Measurements from ENCODE around the gene VAMP2.

The VAMP2 gene, protein sequence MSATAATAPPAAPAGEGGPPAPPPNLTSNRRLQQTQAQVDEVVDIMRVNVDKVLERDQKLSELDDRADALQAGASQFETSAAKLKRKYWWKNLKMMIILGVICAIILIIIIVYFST

DNA sequence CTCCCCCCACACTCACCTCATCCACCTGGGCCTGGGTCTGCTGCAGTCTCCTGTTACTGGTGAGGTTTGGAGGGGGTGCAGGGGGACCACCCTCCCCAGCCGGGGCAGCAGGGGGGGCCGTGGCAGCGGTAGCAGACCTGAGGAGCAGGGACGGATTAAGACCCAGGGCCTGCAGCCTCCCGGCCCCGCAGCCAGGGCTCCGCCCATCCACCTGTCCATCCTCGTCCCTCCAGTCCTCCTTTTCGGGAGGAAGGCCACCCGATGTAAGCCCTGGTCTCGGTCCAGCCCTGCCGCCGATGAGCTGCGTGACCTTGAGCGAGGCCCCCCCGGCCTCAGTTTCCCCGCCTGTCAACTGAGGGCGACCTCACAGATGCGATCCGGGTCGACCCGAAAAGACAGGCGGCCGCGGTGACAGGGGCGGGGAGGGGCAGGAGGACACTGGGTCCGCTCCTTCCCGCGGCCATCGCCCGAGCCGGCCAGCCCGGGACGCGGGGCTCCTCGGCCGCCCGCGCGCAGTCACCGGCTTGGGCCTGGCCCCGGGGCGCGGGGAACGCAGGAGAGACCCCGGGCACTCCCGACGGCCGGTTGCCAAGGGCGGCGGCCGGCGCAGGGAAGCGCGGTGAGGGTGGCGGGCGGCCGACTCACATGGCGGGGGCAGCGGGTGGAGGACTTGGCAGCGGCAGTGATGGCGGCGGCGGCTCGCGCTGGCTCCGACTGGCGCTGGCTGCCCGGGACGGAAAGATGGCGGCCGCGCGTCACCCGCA, at the start of gene VAMP2:
TSS of gene VAMP2 (minus strand) at position 716 of the 764 bp plus-strand sequence. CDS start at position 647, 69 bp downstream.
- DNase-seq (ENCODE audit: low spot score) = peak; percentile 81

DNA sequence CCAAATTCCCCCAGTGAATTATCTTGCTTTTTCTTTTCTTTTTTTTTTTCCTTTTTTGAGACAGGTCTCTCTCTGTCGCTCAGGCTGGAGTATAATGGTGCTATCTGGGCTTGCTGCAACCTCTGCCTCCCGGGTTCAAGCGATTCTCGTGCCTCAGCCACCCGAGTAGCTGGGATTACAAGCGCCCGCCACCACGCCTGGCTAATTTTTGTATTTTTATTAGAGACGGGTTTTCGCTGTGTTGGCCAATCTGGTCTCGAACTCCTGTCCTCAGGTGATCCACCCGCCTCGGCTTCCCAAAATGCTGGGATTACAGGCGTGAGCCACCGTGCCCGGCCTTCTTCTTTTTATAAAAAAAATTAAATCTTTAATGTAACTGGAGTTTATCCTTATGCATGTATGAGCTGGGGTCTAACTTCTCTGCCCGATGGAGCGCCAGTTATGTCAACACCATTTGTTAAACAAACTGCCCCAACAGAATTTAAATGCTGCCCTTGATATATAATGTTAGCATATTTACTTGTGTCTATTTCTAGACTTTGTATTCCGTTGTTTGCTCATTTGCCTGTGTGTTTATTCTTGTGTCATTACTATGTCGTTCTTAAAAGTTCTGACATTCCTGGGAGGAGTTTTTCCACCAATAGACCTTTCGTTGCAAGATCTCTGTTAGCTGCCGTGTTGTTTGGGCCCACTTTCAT, 48.2 kb upstream of the VAMP2 start:
- no peak for DNase-seq (ENCODE audit: low spot score)

DNA sequence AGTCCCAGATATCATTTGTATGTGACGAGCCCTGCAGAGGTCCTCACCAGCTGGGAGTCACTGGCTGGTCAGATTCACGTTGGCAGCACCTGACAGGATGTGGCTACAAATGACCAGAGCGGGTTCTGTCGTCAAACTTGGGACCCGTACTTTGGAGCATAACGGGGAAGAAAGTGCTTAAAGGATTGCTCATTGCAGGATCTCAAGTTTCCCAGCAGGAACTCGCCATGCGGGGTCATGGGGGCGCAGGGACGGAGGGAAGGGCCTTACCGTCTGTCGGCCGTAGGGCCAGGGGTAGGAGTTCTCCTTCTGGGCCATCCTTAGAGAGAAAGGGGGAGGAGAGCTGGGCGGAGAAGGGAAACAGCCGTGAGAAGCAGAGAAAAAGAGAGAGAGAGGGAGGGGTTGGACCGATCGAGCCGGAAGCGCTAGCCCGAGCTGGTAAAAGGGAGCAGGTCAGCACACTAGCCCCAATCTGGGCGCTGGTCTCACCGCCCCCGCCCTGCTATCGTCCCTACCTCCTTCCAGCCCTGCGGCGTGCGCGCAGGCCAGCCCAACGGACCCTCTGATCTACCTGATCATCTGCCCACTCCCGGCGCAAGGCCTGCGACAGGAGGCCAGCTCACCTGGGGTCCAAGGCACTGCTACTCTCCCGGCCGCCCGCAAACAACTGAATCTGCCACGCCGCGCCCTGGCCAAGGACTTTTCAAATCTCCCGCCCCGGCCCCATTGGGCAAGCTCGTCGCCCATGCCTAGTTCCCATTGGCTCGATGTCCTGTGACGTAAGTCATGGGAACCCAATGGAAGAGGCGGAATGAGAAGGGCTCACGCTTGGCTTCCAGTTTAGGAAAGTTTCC, 47.4 kb upstream of the VAMP2 start, which contains the start of gene AURKB:
TSS of gene AURKB (minus strand) at position 669 of the 854 bp plus-strand sequence. CDS start at position 318, 351 bp downstream.
- peak; percentile 95 for DNase-seq (ENCODE audit: low spot score)

DNA sequence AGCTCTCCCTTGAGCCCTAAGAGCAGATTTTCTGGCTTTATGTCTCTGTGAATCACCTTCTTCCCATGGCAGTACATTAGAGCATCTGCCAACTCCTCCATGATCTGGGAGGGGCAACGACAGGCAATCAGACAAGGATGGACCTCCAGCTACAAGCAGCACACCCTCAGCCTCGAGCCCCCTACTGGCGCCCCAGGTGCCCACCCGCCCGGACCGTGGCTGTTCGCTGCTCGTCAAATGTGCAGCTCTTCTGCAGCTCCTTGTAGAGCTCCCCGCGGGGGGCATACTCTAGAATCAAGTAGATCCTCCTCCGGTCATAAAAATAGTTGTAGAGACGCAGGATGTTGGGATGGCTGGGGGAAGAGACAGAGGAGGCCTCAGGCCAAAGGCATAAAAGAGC, 43.8 kb upstream of the VAMP2 start:
- no peak for DNase-seq (ENCODE audit: low spot score)

DNA sequence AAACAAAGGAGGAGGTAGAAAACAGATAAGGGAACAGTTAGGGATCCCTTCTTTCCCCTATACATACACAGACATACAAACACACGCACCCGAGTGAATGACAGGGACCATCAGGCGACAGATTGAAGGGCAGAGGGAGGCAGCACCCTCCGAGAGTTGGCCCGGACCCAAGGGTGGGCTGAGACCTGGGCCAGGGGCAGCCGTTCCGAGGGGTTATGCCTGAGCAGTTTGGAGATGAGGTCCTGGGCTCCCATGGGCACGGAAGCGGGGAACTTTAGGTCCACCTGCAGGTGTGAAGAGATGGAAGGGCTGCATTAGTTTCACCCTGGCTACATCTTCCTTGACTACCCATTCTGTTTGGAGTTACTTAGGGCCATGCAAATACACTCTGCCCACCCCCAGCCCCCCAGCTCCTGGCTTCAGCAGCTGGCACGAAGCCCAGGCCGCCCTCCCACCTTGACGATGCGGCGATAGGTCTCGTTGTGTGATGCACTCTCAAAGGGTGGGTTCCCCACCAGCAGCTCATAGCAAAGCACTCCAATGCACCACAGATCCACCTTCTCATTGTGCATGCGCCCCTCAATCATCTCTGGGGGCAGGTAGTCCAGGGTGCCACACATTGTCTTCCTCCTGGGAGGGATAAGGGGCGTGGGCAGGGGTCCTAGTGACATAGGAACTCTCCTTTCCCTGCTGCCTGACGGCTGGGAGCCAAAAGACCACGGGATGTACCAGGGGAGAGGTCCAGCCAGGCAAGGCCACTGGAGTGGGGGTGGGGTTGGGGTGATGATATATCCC, 42.2 kb upstream of the VAMP2 start:
- DNase-seq (ENCODE audit: low spot score) = no peak

DNA sequence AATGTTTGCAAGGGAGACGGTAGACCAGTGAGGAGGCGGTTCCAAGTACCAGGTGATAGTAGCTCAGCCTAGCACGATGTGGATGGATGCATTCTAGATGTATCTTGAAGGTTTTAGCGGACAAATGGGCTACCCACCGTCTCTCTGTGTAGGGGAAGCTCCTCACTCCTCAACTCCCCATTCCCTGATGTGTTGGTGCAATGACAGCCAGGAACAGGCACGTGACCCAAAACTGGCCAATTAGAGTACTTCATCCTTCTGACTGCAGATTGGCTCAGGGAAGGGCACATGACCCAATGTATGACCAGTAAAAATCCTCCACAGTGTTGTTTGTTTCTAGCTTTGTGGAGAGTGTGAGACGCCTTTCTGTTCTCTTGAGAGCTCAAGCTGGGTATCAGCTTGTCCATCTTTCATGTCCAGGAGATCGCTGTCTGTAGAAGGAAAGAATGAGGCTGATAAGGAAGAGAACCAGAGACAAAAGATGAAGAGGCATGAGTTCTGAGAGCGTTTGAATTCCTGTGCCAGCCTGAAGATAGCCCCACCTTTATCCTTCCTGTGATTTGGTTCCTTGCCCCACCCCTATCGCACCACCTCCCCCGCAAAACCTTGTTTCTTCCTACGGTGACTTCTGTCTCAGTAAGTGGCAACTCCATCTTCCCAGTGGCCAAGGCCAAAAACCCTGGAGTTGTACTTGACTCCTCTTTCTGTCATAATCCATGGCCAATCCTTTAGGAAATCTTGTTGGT, 29.5 kb upstream of the VAMP2 start:
- peak; percentile 83 for DNase-seq (ENCODE audit: low spot score)

DNA sequence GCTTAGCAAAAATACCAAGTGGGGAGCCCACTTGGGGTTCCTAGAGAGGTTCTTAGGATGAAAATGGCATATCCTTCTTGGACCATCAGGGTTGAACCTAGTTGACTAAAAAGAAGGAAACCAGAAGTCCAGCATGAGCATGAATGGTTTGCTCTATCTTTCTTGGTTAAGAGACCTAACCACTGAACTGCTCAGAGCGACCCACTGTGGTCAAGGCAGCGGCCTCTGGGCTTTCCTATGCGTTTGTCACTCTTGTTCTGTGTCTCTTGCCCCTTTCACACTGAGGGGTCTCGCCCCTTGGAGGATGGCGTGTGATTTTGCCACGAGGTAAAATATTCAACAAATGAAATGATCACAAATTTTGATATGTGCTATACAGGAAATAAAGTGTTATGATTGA, 27.8 kb upstream of the VAMP2 start:
- no peak for DNase-seq (ENCODE audit: low spot score)

DNA sequence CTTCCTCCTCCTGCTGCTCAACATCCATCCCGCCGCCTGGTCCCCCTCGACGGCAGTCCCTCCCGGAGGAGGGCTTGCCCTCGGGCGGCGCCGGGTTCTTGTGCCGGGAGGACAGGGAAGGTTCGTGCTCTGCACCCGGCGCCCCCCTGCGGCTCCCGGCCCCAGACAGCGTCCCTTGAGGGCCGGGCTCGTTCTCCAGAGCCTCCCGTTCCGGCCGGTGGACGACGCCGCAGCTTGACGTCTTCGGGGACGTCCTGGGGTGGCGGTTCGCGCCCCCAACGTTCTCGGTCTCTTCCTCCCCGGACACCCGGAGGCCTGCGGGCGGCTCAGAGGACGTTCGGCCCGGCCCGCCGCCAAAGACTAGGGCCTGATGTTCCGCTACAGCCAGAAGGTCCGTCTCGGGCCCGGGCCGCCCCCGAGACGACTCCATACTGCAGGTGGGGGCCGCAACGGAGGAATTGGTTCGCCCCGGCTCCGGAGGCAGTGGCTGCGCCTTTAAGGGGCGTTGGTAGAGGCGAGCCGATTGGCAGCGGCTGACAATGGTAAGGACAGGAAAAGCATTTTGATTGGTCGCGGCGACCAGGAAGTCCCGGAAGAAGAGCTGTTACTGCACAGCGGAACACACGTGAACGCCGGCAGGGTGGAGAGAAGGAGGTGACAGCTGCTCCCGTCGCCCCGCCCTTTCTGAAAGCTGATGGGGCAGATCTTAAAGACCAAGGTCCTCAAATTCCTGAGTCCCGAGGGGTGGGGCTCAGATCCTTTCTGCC, 27.1 kb upstream of the VAMP2 start, which contains the start of gene BORCS6:
TSS of gene BORCS6 (minus strand) at position 470 of the 767 bp plus-strand sequence. CDS start at position 430, 40 bp downstream.
- peak; percentile 97 for DNase-seq (ENCODE audit: low spot score)

DNA sequence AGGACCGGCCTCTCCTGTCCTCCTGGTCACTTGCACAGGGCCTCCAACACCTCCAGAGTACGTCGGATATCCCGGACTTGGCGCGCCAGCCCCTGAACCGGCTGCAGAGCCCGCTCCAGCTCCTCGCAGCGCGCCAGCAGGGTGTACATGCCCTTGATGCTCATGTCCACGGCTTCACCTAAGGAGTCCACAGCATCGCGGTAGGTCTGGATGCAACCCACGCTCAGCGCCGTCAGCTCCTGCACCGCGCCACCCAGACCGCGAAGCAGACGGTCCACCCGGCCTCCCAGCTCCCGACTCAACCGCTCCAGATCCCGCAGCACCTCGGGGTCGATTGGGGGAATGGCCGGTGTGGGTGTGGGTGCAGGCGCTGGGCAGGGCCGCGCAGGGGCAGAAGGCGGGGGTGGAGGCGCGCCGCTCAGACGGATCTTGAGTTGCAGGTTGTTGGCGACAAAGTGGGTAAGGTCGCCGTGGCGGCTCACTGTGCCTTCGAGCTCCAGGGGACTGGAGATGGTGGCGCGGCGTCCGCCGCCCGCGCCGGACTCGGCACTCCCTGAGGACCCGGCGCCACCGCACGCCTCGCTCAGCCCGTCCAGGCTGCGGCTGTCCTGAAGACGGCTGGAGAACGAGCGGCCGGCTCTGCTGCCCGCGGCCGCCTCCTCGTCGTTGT, 26.4 kb upstream of the VAMP2 start:
- DNase-seq (ENCODE audit: low spot score) = no peak

DNA sequence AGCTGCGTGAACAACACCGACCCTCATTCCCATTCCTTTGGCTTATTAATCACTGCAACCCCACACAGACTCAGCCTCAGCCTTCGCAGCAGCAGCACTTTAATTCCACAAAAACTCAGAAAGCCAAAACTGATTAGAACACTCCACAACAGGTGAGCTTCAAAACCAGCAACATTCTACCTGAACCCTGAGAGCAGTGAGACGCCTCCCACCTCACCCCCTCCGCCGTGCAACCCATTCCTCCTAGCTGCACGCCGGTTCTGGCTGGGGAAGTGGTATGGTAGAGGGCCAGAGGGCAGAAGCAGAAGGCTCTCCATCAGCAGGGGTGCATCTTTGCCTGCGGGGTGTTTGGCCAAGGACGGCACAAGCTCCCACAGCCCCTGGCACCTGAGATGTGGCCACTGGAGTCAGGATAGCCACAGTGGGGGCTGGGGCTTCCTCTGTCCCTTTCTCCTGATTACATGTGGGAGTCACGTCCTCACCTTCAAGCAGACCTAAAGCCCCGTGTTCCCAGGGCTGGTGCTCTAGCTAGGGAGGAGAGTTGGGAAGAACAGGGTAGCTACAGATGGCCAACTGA, 25.6 kb upstream of the VAMP2 start:
- DNase-seq (ENCODE audit: low spot score) = no peak

DNA sequence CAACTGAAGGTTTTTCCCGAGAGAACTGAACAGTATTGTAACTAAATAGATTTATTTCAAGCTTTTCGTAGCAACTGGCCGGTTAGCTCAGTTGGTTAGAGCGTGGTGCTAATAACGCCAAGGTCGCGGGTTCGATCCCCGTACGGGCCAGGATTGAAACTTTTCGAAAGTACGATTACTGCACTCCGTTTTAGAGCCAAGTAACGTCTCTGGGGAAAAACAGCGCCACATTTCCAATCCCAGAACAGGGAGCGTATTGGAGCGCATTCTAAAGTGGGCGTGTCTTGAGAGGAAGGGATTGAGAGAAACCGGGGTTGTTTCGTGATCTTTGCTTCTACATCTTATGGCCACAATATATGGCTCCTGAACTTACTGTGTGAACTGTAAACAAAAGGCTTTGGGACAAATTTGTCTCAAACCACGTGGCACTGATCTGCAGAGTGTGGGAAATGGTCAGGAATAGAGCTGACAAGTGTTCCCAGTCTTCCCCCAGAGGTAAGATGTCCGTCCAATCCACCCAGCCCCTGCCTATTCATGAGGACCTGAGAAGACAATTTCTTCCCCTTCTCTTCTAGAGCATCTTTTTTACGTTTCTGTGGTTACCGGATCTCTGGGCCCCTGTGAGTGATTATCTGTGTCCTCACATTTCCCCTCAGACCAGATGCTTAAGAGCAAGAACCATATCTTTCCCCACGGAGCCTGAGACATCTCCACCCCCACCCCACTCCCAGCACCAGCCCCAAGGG, 24.9 kb upstream of the VAMP2 start:
- DNase-seq (ENCODE audit: low spot score) = peak; percentile 71

DNA sequence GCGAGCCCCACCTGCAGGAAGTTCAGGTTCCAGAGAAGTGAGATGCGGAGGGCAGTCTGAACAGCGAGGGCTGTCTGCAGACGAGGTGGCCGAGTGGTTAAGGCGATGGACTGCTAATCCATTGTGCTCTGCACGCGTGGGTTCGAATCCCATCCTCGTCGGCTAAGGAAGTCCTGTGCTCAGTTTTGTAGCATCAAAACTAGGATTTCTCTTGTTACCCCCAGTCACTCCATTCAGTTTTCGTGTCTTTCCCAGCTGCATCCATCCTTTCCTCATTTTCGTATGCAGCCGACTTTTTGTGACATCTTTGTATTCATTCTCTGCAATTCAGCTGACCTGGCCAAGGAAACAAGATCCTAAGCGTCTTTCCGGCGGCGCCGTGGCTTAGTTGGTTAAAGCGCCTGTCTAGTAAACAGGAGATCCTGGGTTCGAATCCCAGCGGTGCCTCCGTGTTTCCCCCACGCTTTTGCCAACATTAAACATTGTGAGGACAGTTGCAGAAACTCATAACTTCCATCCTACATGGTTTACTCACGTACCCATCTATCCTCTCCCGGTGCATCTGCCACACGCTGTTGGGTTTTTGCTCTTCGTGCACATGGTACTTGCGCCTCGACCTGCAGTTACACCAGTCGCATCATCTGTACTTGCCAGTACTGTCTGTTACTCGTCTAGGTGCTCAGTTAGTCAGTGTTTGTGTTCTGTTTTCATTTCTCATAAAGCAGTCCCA, 24.2 kb upstream of the VAMP2 start:
- peak; percentile 68 for DNase-seq (ENCODE audit: low spot score)

DNA sequence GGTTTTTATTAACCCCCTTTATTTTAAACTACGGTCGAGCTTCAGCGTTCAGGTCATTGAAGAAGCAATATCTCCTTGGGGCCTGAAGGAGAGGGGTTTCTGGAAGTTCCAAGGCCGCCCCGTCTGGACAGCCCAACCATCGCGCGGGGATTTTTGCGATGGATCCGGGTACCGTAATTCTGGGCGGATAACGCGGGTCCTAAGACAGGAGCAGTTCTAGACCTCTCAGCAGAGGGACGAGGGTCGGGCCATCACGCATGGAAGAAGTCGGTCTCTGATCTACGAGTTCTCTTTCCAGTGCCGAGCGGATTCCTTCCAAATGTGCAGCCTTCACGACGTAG, 23.7 kb upstream of the VAMP2 start:
- DNase-seq (ENCODE audit: low spot score) = no peak

DNA sequence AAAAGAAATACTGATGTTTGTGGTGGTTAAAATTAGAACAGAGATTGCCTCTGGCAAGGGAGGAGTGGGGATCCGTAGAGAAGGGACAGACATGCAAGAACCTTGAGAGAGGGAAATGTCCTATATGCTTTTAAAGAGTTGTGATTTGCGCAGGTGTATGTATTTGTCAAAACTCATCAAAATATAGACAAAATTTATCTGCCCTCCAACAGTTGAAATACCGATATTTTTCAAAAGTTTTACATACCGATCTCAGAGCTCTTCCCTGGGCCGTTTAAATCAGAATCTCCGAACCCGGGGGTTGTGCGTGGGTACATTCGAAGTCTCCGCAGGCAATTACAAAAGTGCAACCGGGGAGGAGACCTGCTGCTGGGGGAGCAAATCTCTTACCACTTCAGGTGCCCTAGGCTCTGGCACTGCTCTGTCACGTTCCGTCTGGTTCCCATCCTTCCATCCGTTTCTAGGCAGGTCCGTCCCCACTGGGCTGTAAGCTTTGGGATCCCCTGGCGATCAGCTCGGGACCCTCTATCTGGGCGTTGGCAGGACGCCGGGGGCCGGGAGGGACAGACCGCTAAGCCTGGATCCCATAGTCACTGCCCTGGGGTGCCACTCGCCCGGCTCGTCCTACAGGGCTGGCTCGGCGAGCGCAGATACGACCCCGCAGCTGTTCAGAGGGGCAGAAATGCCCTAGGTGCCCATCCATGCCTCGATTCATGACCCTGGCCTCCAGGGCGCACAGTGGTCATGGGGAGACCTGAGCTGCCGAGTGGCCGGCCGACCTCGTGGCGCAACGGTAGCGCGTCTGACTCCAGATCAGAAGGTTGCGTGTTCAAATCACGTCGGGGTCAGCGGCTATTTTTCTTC, 23.1 kb upstream of the VAMP2 start:
- peak; percentile 69 for DNase-seq (ENCODE audit: low spot score)

DNA sequence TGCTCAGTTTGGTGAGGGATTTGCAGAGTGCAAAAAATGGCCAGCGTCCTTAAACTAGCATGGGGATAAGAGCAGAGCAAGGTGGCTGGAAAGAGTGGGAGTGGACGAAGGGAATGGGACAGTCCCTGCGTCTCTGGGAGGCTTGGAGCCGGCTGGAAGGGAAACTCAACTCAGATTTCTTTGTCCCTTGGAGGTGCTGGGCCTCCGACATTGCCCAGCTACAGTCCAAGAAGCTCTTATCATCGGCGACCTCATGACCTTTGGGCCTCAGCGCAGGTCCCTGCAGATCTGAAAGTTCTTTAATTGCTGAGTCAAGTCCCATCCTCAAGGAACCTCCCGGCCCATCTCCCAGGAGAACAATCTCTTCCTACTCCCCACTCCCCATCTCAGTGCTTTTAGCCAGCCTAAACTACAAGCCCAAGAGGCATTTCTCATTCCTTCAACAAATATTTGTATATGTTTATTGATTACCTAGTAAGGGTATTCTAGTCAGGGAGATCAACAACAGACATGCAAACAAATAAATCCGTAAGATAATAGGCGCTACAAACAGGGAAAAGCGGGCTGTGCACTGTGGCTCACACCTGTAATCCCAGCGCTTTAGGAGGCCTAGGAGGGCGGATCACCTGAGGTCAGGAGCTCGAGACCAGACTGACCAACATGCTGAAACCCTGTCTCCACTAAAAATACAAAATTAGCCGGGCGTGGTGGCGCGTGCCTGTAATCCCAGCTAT, 14.4 kb upstream of the VAMP2 start:
- DNase-seq (ENCODE audit: low spot score) = no peak
